GM21526 (cell line): ENCODE data around the gene GNG14.
"Not testable (repeated sequence)": the region's sequence is repeated elsewhere in the genome, so short reads cannot be mapped to it uniquely, and the experiment has no call there.

Experiments
- ATAC-seq: cut with Tn5 transposase; IDR thresholded peaks from one replicate; pipeline ENCODE4 v1.9.1; 2021; ENCODE audit warnings: moderate library complexity; ENCODE audit not compliant: unreplicated experiment, low FRiP score

The GNG14 gene

GRCh38 chr19:12721656-12722565 is 34.1 kb downstream of the GNG14 start:
- ATAC-seq: peak; percentile 15

DNA sequence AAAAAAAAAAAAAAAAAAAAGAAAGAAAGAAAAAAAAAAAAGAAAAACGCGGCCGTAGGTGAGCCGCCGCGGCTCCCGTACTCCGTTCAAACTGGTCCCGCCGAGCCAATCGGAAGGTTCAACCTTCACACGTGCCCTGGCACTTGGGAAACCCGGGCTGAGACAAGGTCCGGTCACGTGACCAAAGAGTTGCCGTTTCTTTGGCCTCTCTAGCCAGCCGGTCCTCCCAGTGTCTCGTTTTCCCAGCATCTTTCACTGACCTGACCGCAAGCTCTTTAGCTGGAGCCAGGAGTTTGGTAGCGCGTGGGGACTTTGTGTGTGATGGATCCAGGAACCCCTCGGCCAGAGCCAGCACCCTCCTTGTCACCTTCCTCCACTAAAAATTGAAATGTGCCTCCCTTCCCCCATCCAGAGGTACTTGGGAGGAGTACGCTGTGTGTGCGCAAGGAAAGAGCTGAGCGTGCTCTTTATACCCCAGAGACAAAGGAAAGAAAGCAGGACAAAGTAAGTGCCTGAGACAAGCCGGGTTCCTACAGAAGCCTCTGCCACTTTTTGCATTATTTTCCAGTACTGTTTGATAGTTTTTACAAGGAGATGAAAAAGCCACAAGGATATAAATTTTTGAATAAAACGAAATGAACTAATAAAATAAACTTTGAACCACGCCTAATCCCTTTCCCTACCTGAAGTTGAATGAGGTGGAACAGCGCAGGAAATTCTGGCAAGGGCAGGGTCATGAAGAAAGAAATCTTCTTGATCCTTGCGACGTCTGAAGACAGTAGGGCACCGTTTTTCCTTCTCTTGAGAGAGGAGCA is 35.0 kb downstream of the GNG14 start:
- ATAC-seq: peak; percentile 61

GRCh38 chr19:12723381-12723640 is 35.5 kb downstream of the GNG14 start:
- no peak for ATAC-seq

GRCh38 chr19:12723641-12724426 is 36.0 kb downstream of the GNG14 start, which contains the start of gene TNPO2:
TNPO2 (minus strand) TSS chr19:12723932; CDS start chr19:12720977, 2,955 bp downstream.
- peak; percentile 32 for ATAC-seq

GRCh38 chr19:12725612-12726011 is 37.8 kb downstream of the GNG14 start:
- ATAC-seq: not testable (repeated sequence)

- no peak for ATAC-seq
These were observed 39.2 kb downstream of the GNG14 start for GRCh38 chr19:12726988-12727316.

- ATAC-seq: no peak
These were observed 40.1 kb downstream of the GNG14 start for GRCh38 chr19:12727745-12728433.

- no peak for ATAC-seq
These were observed 42.3 kb downstream of the GNG14 start for GRCh38 chr19:12730064-12730463.

GRCh38 chr19:12731337-12731736 is 43.5 kb downstream of the GNG14 start:
- ATAC-seq: no peak

DNA sequence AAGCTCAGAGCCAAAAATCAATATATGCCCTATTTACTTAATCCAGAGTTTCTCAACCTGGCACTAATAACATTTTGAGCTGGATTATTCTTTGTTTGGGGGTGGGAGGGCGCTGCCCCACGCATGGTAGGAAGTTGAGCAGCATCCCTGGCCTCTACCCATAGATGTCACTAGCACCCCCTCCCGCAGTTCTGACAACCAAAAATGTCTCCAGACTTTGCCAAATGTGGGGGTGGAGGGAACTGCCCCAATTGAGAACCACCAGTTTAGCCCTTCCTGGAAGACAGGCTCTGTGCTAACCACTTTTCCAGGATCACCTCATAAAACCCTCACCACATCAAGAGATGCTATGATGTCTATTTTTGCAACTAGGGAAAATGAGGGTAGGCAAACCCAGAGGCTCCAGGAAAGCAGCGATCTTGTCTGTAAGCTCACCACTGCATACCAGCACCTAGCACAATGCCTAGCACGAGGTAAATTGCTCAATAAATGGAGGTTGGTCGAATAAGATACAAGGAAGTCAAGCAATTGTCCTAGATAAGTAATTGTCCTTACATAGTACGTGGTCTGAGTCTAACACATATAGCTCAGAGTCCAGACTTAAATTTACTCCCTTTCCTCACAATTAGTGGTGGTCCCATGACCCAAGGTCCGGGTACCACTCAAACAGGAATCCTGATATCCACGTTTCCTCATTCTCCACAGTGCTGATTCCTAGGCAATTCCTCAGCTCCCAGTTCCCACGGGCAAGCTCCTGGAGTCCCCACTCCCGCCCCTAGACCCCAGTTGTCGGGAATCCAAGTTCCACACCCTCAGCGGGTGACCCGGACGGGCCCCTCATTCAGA is 45.8 kb downstream of the GNG14 start:
- no peak for ATAC-seq

DNA sequence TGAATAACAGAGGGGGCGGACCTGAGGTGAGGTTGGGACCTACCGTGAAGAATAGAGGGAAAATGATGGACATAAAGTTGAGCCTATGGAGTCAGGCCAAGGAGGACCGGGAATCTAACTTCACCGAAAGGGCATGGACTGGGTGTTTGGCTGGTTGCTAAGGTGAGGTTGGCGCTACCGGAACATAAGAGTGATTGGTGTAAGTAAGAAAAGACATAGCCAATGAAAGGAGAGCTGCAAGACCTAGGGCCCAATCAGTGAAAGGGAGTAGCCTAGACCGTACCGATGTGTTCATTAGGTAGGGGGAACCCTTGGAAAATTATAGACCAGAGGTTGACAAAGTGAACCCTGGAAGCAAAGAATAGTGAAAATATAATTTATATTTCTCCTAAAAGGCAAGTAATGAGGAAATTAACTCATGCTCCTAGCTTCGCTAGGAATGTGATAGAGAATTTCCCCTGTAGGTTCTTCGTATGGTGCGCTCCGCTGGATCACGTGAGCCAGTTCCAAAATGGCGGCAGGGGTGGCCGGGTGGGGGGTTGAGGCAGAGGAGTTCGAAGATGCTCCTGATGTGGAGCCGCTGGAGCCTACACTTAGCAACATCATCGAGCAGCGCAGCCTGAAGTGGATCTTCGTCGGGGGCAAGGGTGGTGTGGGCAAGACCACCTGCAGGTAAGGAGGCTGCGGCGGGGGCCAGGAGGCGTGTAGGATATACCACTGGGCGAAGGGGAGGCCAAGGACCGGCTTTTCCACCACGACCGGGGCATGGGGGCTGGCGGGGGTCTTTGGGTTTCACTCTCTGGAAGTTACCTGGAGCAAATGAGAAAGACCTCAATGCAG is 49.4 kb downstream of the GNG14 start, which contains the start of gene GET3:
Gene GET3 (plus strand): TSS at position 503 of the 840 bp plus-strand sequence. CDS start 9 bp downstream, at position 512.
- peak; percentile 54 for ATAC-seq

DNA sequence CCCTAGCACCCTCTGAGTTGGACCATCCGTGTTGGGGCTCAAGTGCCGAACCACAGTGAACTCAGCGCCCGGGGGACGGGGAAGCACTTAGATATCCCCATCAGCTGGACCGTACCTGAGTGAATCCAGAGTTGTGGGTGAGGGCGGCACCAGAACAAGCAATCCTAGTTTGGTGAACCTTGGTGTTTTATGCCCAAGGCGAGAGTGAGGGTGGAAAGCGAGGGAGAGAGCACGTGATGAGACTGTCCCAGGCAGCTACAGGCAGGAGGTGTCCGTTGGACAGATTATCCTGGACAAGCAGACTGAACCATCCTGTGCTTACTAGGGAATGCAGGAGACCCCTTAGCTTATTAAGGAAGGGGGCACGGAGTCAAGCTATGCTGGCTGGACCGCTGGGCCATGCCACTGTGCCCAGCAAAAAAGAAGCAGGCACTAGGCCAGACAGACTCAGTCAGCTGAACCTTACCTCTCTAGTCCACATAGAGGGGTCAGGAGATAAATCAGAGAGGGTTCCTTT is 50.1 kb downstream of the GNG14 start:
- ATAC-seq: no peak
